ENCODE results near the gene PSMC2.

- no peak for TF ChIP-seq CTCF (IDR thresholded peaks at IDR 0.05)
- no peak for TF ChIP-seq POLR2A (IDR thresholded peaks at IDR 0.05)
Observed at GRCh38 chr7:103379270-103379975, 32.0 kb downstream of the PSMC2 start.
